ENCODE results near the gene AGRP.

AGRP gene

GRCh38 chr16:67468731-67469130 is 14.6 kb downstream of the AGRP start:
- H3K4me3 ChIP-seq (ENCODE audit: low read depth, low read length): no peak overlapping the region
- no peak for TF ChIP-seq CTCF (IDR thresholded peaks at IDR 0.05; ENCODE audit: low read depth, low read length)

- no peak for TF ChIP-seq CTCF (IDR thresholded peaks at IDR 0.05; ENCODE audit: low read depth, low read length)
Measured at GRCh38 chr16:67466581-67466980, 16.8 kb downstream of the AGRP start.

GRCh38 chr16:67464565-67464964 is 18.8 kb downstream of the AGRP start:
- no peak overlapping the region for H3K4me3 ChIP-seq (ENCODE audit: low read depth, low read length)
- TF ChIP-seq CTCF (IDR thresholded peaks at IDR 0.05; ENCODE audit: low read depth, low read length): no peak

More at GRCh38 chr16:67466581-67466980, 16.8 kb downstream of the AGRP start:
- no peak overlapping the region for H3K4me3 ChIP-seq (ENCODE audit: low read depth, low read length)

GRCh38 chr16:67463691-67464090 is 19.7 kb downstream of the AGRP start:
- TF ChIP-seq CTCF (IDR thresholded peaks at IDR 0.05; ENCODE audit: low read depth, low read length): no peak
- H3K4me3 ChIP-seq (ENCODE audit: low read depth, low read length): no peak overlapping the region

- TF ChIP-seq CTCF (IDR thresholded peaks at IDR 0.05; ENCODE audit: low read depth, low read length): no peak
Measured at GRCh38 chr16:67463059-67463458, 20.3 kb downstream of the AGRP start.

GRCh38 chr16:67462279-67462655 is 21.1 kb downstream of the AGRP start:
- TF ChIP-seq CTCF (IDR thresholded peaks at IDR 0.05; ENCODE audit: low read depth, low read length): no peak
- H3K4me3 ChIP-seq (ENCODE audit: low read depth, low read length): no peak overlapping the region

More at GRCh38 chr16:67463059-67463458, 20.3 kb downstream of the AGRP start:
- no peak overlapping the region for H3K4me3 ChIP-seq (ENCODE audit: low read depth, low read length)

GRCh38 chr16:67461600-67462278 is 21.6 kb downstream of the AGRP start:
- TF ChIP-seq CTCF (IDR thresholded peaks at IDR 0.05; ENCODE audit: low read depth, low read length): no peak
- no peak overlapping the region for H3K4me3 ChIP-seq (ENCODE audit: low read depth, low read length)

Data from WI38 (cell line).